GM03348 (cell line): ENCODE measurements around the gene MDH2.
A peak's percentile ranks its signal among the peaks of the same experiment; 100 is the strongest.
"Not testable (repeated sequence)": the region's sequence is repeated elsewhere in the genome, so short reads cannot be mapped to it uniquely, and the experiment has no call there.

Experiments
- DNase-seq: peaks from one replicate; pipeline ENCODE4 v3.0.0; 2012; ENCODE audit warnings: low spot score

Gene MDH2

GRCh38 chr7:76048668-76048988, 722 bp downstream of the MDH2 start:
- DNase-seq, result no peak

GRCh38 chr7:76049295-76049694, 1.4 kb downstream of the MDH2 start:
- DNase-seq, result no peak

GRCh38 chr7:76050545-76050944, 2.6 kb downstream of the MDH2 start:
- no peak for DNase-seq

GRCh38 chr7:76051840-76052239, 3.9 kb downstream of the MDH2 start:
- DNase-seq, result no peak

GRCh38 chr7:76052681-76053080, 4.8 kb downstream of the MDH2 start:
- DNase-seq, result not testable (repeated sequence)

GRCh38 chr7:76053461-76053860, 5.6 kb downstream of the MDH2 start:
- no peak for DNase-seq

- DNase-seq, result peak; percentile 17
These were observed 6.5 kb downstream of the MDH2 start for GRCh38 chr7:76054123-76055120.

GRCh38 chr7:76056241-76056640, 8.3 kb downstream of the MDH2 start:
- DNase-seq, result no peak

- DNase-seq, result no peak
These were observed 9.4 kb downstream of the MDH2 start for GRCh38 chr7:76057103-76057812.

- DNase-seq, result no peak
These were observed 9.9 kb downstream of the MDH2 start for GRCh38 chr7:76057813-76058145.

- not testable (repeated sequence) for DNase-seq
These were observed 10.8 kb downstream of the MDH2 start for GRCh38 chr7:76058745-76059144.

GRCh38 chr7:76060842-76061241, 12.9 kb downstream of the MDH2 start:
- no peak for DNase-seq

GRCh38 chr7:76062254-76062653, 14.3 kb downstream of the MDH2 start:
- DNase-seq, result no peak

- no peak for DNase-seq
These were observed 15.2 kb downstream of the MDH2 start for GRCh38 chr7:76063114-76063513.

GRCh38 chr7:76063525-76063924, 15.6 kb downstream of the MDH2 start:
- DNase-seq, result no peak

- no peak for DNase-seq
These were observed 16.5 kb downstream of the MDH2 start for GRCh38 chr7:76064208-76064970.

GRCh38 chr7:76065016-76065612, 17.2 kb downstream of the MDH2 start:
- no peak for DNase-seq

GRCh38 chr7:76066716-76067503, 19.0 kb downstream of the MDH2 start:
- DNase-seq, result no peak

- DNase-seq, result peak; percentile 75
These were observed 21.3 kb downstream of the MDH2 start for GRCh38 chr7:76069238-76069638.

- DNase-seq, result no peak
These were observed 23.7 kb downstream of the MDH2 start for GRCh38 chr7:76071316-76072242.
